ENCODE results near the gene PDIA2.

DNA sequence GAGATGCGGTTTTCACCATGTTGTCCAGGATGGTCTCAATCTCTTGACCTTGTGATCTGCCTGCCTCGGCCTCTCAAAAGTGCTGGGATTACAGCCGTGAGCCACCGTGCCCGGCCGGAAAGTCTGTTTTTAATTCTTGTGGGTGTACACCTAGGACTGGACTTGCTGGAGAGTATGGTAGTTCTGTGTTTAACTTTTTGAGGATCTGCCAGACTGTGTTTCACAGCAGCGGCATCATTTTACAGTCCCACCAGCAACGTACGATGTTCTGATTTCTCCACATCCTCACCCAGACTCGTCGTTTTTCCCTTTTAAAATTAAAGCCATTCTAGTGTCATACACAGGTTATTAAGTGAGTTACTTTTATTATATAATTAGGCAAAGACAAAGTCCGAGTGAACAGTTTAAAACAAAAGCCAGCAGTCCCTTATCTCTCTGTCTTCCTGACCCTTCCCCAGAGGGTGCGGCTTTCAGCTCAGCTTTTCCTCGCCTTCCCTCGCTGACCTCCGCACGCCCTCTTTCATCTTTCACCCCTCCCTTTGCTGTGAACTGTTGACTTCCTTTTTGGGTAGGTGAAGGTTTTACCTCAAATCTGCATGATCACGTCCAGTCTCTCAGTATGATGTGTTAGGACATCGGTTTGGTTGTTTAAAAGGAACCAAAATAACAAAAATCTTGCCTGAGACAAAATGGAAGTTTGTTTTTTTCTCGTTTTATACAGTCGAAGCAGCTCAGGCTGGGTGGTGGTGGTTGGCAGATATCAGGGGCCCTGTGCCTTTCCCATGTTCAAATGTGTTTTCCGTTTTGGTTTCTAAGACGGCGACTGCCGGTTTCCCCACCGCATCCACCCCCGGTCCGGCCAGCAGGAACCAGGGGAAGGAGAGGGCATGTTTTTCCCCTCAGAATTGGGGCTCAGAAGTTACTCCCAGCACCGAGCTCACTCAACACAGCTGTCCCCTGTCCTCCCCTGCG lies 30.3 kb upstream of the PDIA2 start:
- TF ChIP-seq CTCF (IDR thresholded peaks at IDR 0.05), result no peak
- TF ChIP-seq POLR2A (IDR thresholded peaks at IDR 0.05), result no peak

All from uterus (tissue), 2 donors.